H1 (cell line): ENCODE data around the gene CAB39L. TPM values are rescaled to one million over a fixed set of nuclear protein-coding genes. Genes with fewer than 3 reads are reported as not detected.

Experiments used
- CTCF ChIA-PET: fragments of 300-600 bp; sonication (Branson Sonifier 250); formaldehyde crosslinking; loops from one replicate; lab custom pipeline; 2021; ENCODE audit not compliant: partially characterized antibody; lab: Charles Lee
- POLR2A ChIA-PET: fragments of 300-600 bp; sonication (Branson Sonifier 250); formaldehyde crosslinking; loops from one replicate; lab custom pipeline; 2021; ENCODE audit warnings: inconsistent platforms; ENCODE audit not compliant: partially characterized antibody; lab: Charles Lee
- DNase-seq, 2 experiments: peaks; one replicate each; pipeline versions ENCODE4 v3.0.0 to v3.0.0-alpha.2; 2010 to 2022; ENCODE audit warnings: low spot score in 2 of 2, low read depth in 1 of 2, mixed read lengths in 1 of 2
- FAIRE-seq: peaks from 2 replicates; lab custom pipeline; 2011; peaks lifted over from hg19 to GRCh38; lab: Jason Lieb, UNC
- H2AFZ ChIP-seq: 2 replicates; pipeline ENCODE4 v1.8.1; 2012; ENCODE audit warnings: low read length, inconsistent platforms
- H2AK5ac ChIP-seq: 2 replicates; pipeline ENCODE4 v1.6.1; 2013; ENCODE audit warnings: low read depth, low read length
- H2BK120ac ChIP-seq: replicated peaks from 2 replicates; pipeline ENCODE3; 2013; ENCODE audit warnings: low read depth, low read length, inconsistent platforms
- H2BK12ac ChIP-seq: 2 replicates; pipeline ENCODE4 v1.6.1; 2013; ENCODE audit warnings: low read depth, low read length
- H2BK15ac ChIP-seq: 2 replicates; pipeline ENCODE4 v1.6.1; 2013; ENCODE audit warnings: low read length
- H2BK20ac ChIP-seq: 2 replicates; pipeline ENCODE4 v1.6.1; 2013; ENCODE audit warnings: low read length
- H2BK5ac ChIP-seq: 2 replicates; pipeline ENCODE4 v1.6.1; 2013; ENCODE audit warnings: low read depth, low read length
- H3K14ac ChIP-seq: 2 replicates; pipeline ENCODE4 v1.6.1; 2013; ENCODE audit warnings: inconsistent platforms; ENCODE audit not compliant: insufficient read length
- H3K18ac ChIP-seq: 2 replicates; pipeline ENCODE4 v1.6.1; 2013; ENCODE audit warnings: low read length; ENCODE audit errors: extremely low read depth
- H3K23ac ChIP-seq: 2 replicates; pipeline ENCODE4 v1.6.1; 2013; ENCODE audit warnings: inconsistent platforms; ENCODE audit not compliant: insufficient read length
- H3K23me2 ChIP-seq: 2 replicates; pipeline ENCODE4 v1.6.1; 2013; ENCODE audit warnings: low read depth, low read length
- H3K27ac ChIP-seq: 2 replicates; pipeline ENCODE4 v1.6.1; 2011; ENCODE audit warnings: low read depth, low read length, inconsistent platforms
- H3K27me3 ChIP-seq, 4 experiments: replicated peaks in 1 of 4; 1 replicate in 1 of 4; 2 replicates in 3 of 4; pipeline versions ENCODE4 v1.6.1 to v1.8.1; 2011 to 2013; ENCODE audit warnings: low read length in 3 of 4, mild to moderate bottlenecking in 3 of 4, inconsistent platforms in 2 of 4, mixed read lengths in 2 of 4, moderate library complexity in 1 of 4; ENCODE audit not compliant: control insufficient read depth in 3 of 4, insufficient read depth in 3 of 4; ENCODE audit errors: extremely low read depth in 1 of 4
- H3K36me3 ChIP-seq, 4 experiments: 2 replicates each; pipeline versions ENCODE4 v1.6.1 to v1.8.1; 2011 to 2013; ENCODE audit warnings: mild to moderate bottlenecking in 4 of 4, low read length in 3 of 4, moderate library complexity in 2 of 4, control low read depth in 1 of 4, inconsistent platforms in 1 of 4; ENCODE audit not compliant: insufficient read depth in 4 of 4, control insufficient read depth in 2 of 4
- H3K4ac ChIP-seq: replicated peaks from 2 replicates; pipeline ENCODE3; 2013; ENCODE audit warnings: low read length, low read depth, mixed read lengths, inconsistent platforms; ENCODE audit not compliant: insufficient read length
- H3K4me1 ChIP-seq, 4 experiments: replicated peaks in 1 of 4; 1 replicate in 1 of 4; 2 replicates in 3 of 4; pipeline versions ENCODE4 v1.6.1 to v1.8.1; 2011 to 2013; ENCODE audit warnings: low read length in 3 of 4, inconsistent platforms in 2 of 4, mixed read lengths in 1 of 4; ENCODE audit not compliant: insufficient read depth in 4 of 4, control insufficient read depth in 3 of 4
- H3K4me2 ChIP-seq, 2 experiments: 2 replicates each; pipeline versions ENCODE4 v1.6.1 to v1.8.1; 2011 to 2013; ENCODE audit warnings: low read depth in 2 of 2, low read length in 2 of 2, control low read depth in 1 of 2, inconsistent platforms in 1 of 2, mild to moderate bottlenecking in 1 of 2; ENCODE audit not compliant: insufficient read depth in 1 of 2
- H3K4me3 ChIP-seq, 4 experiments: fragments of 200-600, 300-600 bp in 1 of 4; sonication (generic), shearing (Covaris generic), sonication (Bioruptor Twin) in 1 of 4; 2 replicates each; pipeline versions ENCODE4 v1.5.1 to v1.8.1; 2011 to 2016; ENCODE audit warnings: low read length in 4 of 4, low read depth in 3 of 4, control low read depth in 2 of 4, inconsistent platforms in 2 of 4, mild to moderate bottlenecking in 2 of 4, mixed read lengths in 1 of 4, moderate library complexity in 1 of 4; ENCODE audit not compliant: insufficient read depth in 2 of 4; ENCODE audit errors: extremely low read depth in 1 of 4
- H3K56ac ChIP-seq: replicated peaks from 2 replicates; pipeline ENCODE3; 2013; ENCODE audit warnings: low read depth, mild to moderate bottlenecking, mixed read lengths, low read length, inconsistent platforms; ENCODE audit not compliant: insufficient read length
- H3K79me1 ChIP-seq: 2 replicates; pipeline ENCODE4 v1.6.1; 2013; ENCODE audit warnings: low read depth, low read length, control low read depth
- H3K79me2 ChIP-seq, 2 experiments: 2 replicates each; pipeline versions ENCODE4 v1.6.1 to v1.8.1; 2012 to 2013; ENCODE audit warnings: low read length in 2 of 2, mild to moderate bottlenecking in 2 of 2, inconsistent platforms in 1 of 2; ENCODE audit not compliant: insufficient read depth in 2 of 2, control insufficient read depth in 1 of 2
- H3K9ac ChIP-seq, 4 experiments: replicated peaks in 1 of 4; 1 replicate in 1 of 4; 2 replicates in 3 of 4; pipeline versions ENCODE4 v1.6.1 to v1.8.1; 2011 to 2013; ENCODE audit warnings: low read depth in 3 of 4, low read length in 3 of 4, control low read depth in 2 of 4, mild to moderate bottlenecking in 2 of 4, moderate library complexity in 2 of 4, inconsistent platforms in 1 of 4; ENCODE audit errors: extremely low read depth in 1 of 4
- H3K9me3 ChIP-seq, 2 experiments: 2 replicates each; pipeline versions ENCODE4 v1.6.1 to v1.8.1; 2012 to 2013; ENCODE audit warnings: mild to moderate bottlenecking in 2 of 2, moderate library complexity in 2 of 2, control low read depth in 1 of 2, inconsistent platforms in 1 of 2, low read depth in 1 of 2, low read length in 1 of 2, mixed read lengths in 1 of 2; ENCODE audit not compliant: insufficient read depth in 2 of 2
- H4K20me1 ChIP-seq, 2 experiments: replicated peaks in 1 of 2; 2 replicates each; pipeline versions ENCODE3 to v1.8.1; 2011 to 2013; ENCODE audit warnings: inconsistent platforms in 2 of 2, low read length in 2 of 2, mild to moderate bottlenecking in 1 of 2; ENCODE audit not compliant: insufficient read depth in 2 of 2, control insufficient read depth in 1 of 2
- H4K5ac ChIP-seq: 2 replicates; pipeline ENCODE4 v1.6.1; 2013; ENCODE audit warnings: low read length, low read depth, mixed read lengths, inconsistent platforms; ENCODE audit not compliant: insufficient read length
- H4K8ac ChIP-seq: 2 replicates; pipeline ENCODE4 v1.8.0; 2013; ENCODE audit warnings: mild to moderate bottlenecking, moderate library complexity, low read length, inconsistent platforms; ENCODE audit not compliant: insufficient read depth; ENCODE audit errors: extremely low read depth
- H4K91ac ChIP-seq: replicated peaks from 2 replicates; pipeline ENCODE3; 2013; ENCODE audit warnings: low read length, mixed read lengths, inconsistent platforms; ENCODE audit not compliant: insufficient read length
- BACH1 ChIP-seq: IDR thresholded peaks from 2 replicates; pipeline ENCODE4 v1.6.1; 2012; ENCODE audit warnings: low read length, improper control_type of control experiment
- CTBP2 ChIP-seq: IDR thresholded peaks from 2 replicates; pipeline ENCODE4 v1.7.0; 2011; ENCODE audit warnings: borderline replicate concordance, mild to moderate bottlenecking, moderate library complexity, mixed read lengths, low read length; ENCODE audit not compliant: insufficient read depth, insufficient read length
- HDAC6 ChIP-seq: IDR thresholded peaks from one replicate; pipeline ENCODE4 v1.7.1; 2012; ENCODE audit warnings: low read depth, mild to moderate bottlenecking, inconsistent platforms, low read length, moderate library complexity
- KDM1A ChIP-seq: fragments of 200-600, 300-600 bp; sonication (generic); IDR thresholded peaks from 2 replicates; pipeline ENCODE4 v1.7.1; 2016; ENCODE audit warnings: mild to moderate bottlenecking, low read length, borderline replicate concordance
- NANOG ChIP-seq: IDR thresholded peaks from 2 replicates; pipeline ENCODE4 v1.6.1; 2011; ENCODE audit warnings: low read length, low read depth, mild to moderate bottlenecking, inconsistent platforms; ENCODE audit not compliant: insufficient read depth, poor library complexity, severe bottlenecking
- WGBS, 2 experiments: shearing (Covaris generic) in 1 of 2; methylation state at CpG; one replicate each; pipeline versions ENCODE4 v1.1.6 to v1.1.7; 2013 to 2015; ENCODE audit warnings: low lambda C conversion rate in 2 of 2, mixed read lengths in 2 of 2, inconsistent platforms in 1 of 2, low coverage in 1 of 2, missing lambda C conversion rate in 1 of 2; ENCODE audit not compliant: insufficient replicate concordance in 2 of 2, insufficient coverage in 1 of 2, insufficient read length in 1 of 2; ENCODE audit errors: extremely low coverage in 1 of 2, missing lambda C conversion rate in 1 of 2; 5-methylcytosine and 5-hydroxymethylcytosine counted together
- polyA plus RNA-seq, 7 experiments: library from polyadenylated mRNA; depleted of rRNA in 3 of 7; stranded (reverse) in 5 of 7; unstranded in 2 of 7; fragments of >200 nt in 5 of 7; fragments of 200-250 nt in 2 of 7; gene quantifications; 1 replicate in 5 of 7; 2 replicates in 1 of 7; 4 replicates in 1 of 7; pipeline versions ENCODE4 v1.2.1 to v1.2.3, GENCODE V29; 2011 to 2013; ENCODE audit warnings: missing spikeins in 2 of 7, mixed read lengths in 2 of 7
- total RNA-seq: library from RNA; stranded (reverse); fragmentation: NEBNext Ultra II Directional; extraction: Animal tissue kit (Norgen Biotek cat#: 25700); gene quantifications from 2 replicates; pipeline ENCODE4 v1.2.1, GENCODE V29; 2021

CAB39L gene
- total and polyA plus RNA-seq, 2 of the 8 experiments (the other 6 are each of a cell fraction or from before 2014, with no cell fraction given): 2.5 to 4.8 TPM

DNA sequence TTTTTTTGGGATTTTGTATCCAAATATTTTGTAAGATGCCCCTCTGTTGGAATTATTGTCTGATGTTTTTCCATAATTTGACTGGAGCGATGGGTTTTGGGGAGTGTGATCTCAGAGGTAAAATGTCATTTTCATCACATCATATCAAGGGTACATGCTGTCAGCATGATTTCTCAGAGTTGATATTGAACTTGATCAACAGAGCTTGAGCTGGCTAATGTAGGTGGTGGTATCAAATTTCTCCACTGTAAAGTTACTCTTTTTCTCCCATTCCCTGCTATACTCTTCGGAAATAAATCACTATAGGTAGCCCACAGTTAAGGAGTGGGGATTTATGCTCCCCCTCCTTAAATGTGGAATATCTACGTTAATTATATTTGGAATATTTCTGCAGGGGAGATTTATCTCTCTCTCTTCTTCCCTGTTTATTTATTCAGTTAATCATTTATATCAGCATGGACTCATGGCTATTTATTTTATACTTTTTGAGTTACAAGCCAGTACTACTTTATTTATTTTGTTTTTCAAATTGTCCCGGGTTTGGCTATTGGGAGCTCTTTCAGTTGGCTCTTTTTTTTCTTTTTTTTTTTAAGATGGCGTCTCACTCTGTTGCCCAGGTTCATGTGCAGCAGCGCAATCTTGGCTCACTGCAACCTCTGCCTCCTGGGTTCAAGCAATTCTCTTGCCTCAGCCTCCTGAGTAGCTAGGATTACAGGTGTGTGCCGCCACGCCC, 9.0 kb upstream of the CAB39L start:
- H4K91ac ChIP-seq: no peak overlapping the region
- POLR2A ChIA-PET: interaction anchor here (4.5 kb wide), 1 partner anchor 9 kb away, joined by 17 read pairs; the partner anchor contains the start of genes CAB39L and SETDB2
- H3K18ac ChIP-seq: no peak overlapping the region
- no peak overlapping the region for H2BK15ac ChIP-seq
- H3K23me2 ChIP-seq: no peaks in the 10 kb centered on the region
- WGBS, 2 experiments: 89% methylated on average over 7 of the region's 8 CpGs; no CpG with 5 or more reads in 1 of the 2 experiments
- H3K4me1 ChIP-seq: no peaks in the 10 kb centered on the region
- FAIRE-seq: no peak
- no peak overlapping the region for H4K8ac ChIP-seq
- H2AK5ac ChIP-seq: no peak overlapping the region
- H3K27me3 ChIP-seq: no peaks in the 10 kb centered on the region
- no peak for DNase-seq
- no peak overlapping the region for H2AFZ ChIP-seq
- no peak overlapping the region for H3K4ac ChIP-seq
- no peak overlapping the region for H3K56ac ChIP-seq
- no peak overlapping the region for H3K27ac ChIP-seq
- no peak overlapping the region for H2BK5ac ChIP-seq
- no peak overlapping the region for H2BK20ac ChIP-seq
- H3K9ac ChIP-seq: no peak overlapping the region
- no peak overlapping the region for H3K4me3 ChIP-seq
- no peak overlapping the region for H2BK12ac ChIP-seq
- no peaks in the 10 kb centered on the region for H4K20me1 ChIP-seq
- no peaks in the 10 kb centered on the region for H3K9me3 ChIP-seq
- no peak overlapping the region for H3K14ac ChIP-seq
- H3K79me2 ChIP-seq: no peaks in the 10 kb centered on the region
- H3K4me2 ChIP-seq: no peak overlapping the region
- CTCF ChIA-PET: interaction anchor here (0.6 to 1.0 kb wide), 2 partner anchors 72 to 154 kb away, joined by 3 to 4 read pairs; no protein-coding TSS in a partner anchor
- TF ChIP-seq BACH1: no peak
- no peak for TF ChIP-seq NANOG
- TF ChIP-seq HDAC6: no peak
- TF ChIP-seq KDM1A: no peak
- TF ChIP-seq CTBP2: no peak
- H4K5ac ChIP-seq: no peak overlapping the region
- H3K23ac ChIP-seq: no peak overlapping the region
- no peaks in the 10 kb centered on the region for H3K79me1 ChIP-seq
- no peaks in the 10 kb centered on the region for H3K36me3 ChIP-seq
- H2BK120ac ChIP-seq: no peak overlapping the region
